IMR-90 (cell line): Measurements from ENCODE around the gene RHOBTB1. TPM values are rescaled to one million over a fixed set of nuclear protein-coding genes. Genes with fewer than 3 reads are reported as not detected.

ENCODE experiments used
- ATAC-seq: fragments of 200-7000 bp; cut with Tn5 transposase; 2 replicates; pipeline ENCODE4 v1.9.1; 2020; ENCODE audit warnings: low read depth, mild to moderate bottlenecking, moderate library complexity
- BruUV-seq: library from RNA; stranded (reverse); fragments of 400-500 nt; replicated peaks from 2 replicates; lab custom pipeline; 2021; lab: Mats Ljungman, UMichigan
- CTCF ChIA-PET: fragments of 300-600 bp; formaldehyde crosslinking; extraction: SDS; loops from one replicate; lab custom pipeline; 2021; ENCODE audit warnings: antibody characterized with exemption; lab: Yijun Ruan, JAX
- POLR2A ChIA-PET: fragments of 300-600 bp; sonication (Branson Sonifier 250); formaldehyde crosslinking; loops from one replicate; lab custom pipeline; 2022; ENCODE audit warnings: antibody characterized with exemption; ENCODE audit not compliant: unreplicated experiment; lab: Charles Lee
- DNase-seq: peaks from one replicate; pipeline ENCODE4 v3.0.0; 2013
- H2AFZ ChIP-seq: replicated peaks from 2 replicates; pipeline ENCODE3; 2013; ENCODE audit warnings: low read length, mild to moderate bottlenecking; ENCODE audit not compliant: poor library complexity
- H2AK5ac ChIP-seq: 2 replicates; pipeline ENCODE4 v1.6.1; 2013; ENCODE audit warnings: low read depth, low read length, inconsistent platforms
- H2AK9ac ChIP-seq: replicated peaks from 2 replicates; pipeline ENCODE3; 2013; ENCODE audit warnings: mild to moderate bottlenecking, low read depth, low read length, moderate library complexity; ENCODE audit not compliant: poor library complexity
- H2BK120ac ChIP-seq: 2 replicates; pipeline ENCODE4 v1.6.1; 2013; ENCODE audit warnings: low read depth, low read length, inconsistent platforms
- H2BK15ac ChIP-seq: 3 replicates; pipeline ENCODE4 v1.6.1; 2013; ENCODE audit warnings: low read depth, low read length, inconsistent platforms
- H2BK20ac ChIP-seq: 2 replicates; pipeline ENCODE4 v1.6.1; 2013; ENCODE audit warnings: low read depth, mild to moderate bottlenecking, inconsistent platforms, low read length, moderate library complexity
- H2BK5ac ChIP-seq: 2 replicates; pipeline ENCODE4 v1.6.1; 2013; ENCODE audit warnings: mild to moderate bottlenecking, low read depth, low read length, inconsistent platforms; ENCODE audit not compliant: poor library complexity, severe bottlenecking
- H3K14ac ChIP-seq: replicated peaks from 2 replicates; pipeline ENCODE4 v1.6.1; 2013; ENCODE audit warnings: low read depth, low read length, inconsistent platforms
- H3K18ac ChIP-seq: 2 replicates; pipeline ENCODE4 v1.6.1; 2013; ENCODE audit warnings: low read depth, low read length, control low read depth
- H3K23ac ChIP-seq: 2 replicates; pipeline ENCODE4 v1.6.1; 2013; ENCODE audit warnings: low read depth, low read length, inconsistent platforms
- H3K27ac ChIP-seq: 2 replicates; pipeline ENCODE4 v1.5.1; 2013; ENCODE audit warnings: mild to moderate bottlenecking, control low read depth, low read length; ENCODE audit not compliant: insufficient read depth
- H3K27me3 ChIP-seq: 2 replicates; pipeline ENCODE4 v1.6.1; 2013; ENCODE audit warnings: low read length; ENCODE audit not compliant: control insufficient read depth, insufficient read depth
- H3K36me3 ChIP-seq: 2 replicates; pipeline ENCODE4 v1.6.1; 2013; ENCODE audit warnings: low read length, mixed read lengths; ENCODE audit not compliant: control insufficient read depth, insufficient read depth
- H3K4ac ChIP-seq: 2 replicates; pipeline ENCODE4 v1.6.1; 2013; ENCODE audit warnings: low read depth, low read length, inconsistent platforms
- H3K4me1 ChIP-seq: 2 replicates; pipeline ENCODE4 v1.6.1; 2013; ENCODE audit warnings: low read length, mixed read lengths; ENCODE audit not compliant: control insufficient read depth, insufficient read depth
- H3K4me2 ChIP-seq: 2 replicates; pipeline ENCODE4 v1.6.1; 2013; ENCODE audit warnings: low read depth, mild to moderate bottlenecking, control low read depth, low read length, moderate library complexity
- H3K4me3 ChIP-seq: 2 replicates; pipeline ENCODE4 v1.5.1; 2013; ENCODE audit warnings: low read depth, mild to moderate bottlenecking, control low read depth, low read length, moderate library complexity; ENCODE audit not compliant: insufficient read depth
- H3K56ac ChIP-seq: 2 replicates; pipeline ENCODE4 v1.6.1; 2013; ENCODE audit warnings: low read length, inconsistent platforms; ENCODE audit not compliant: insufficient read depth; ENCODE audit errors: extremely low read depth
- H3K79me1 ChIP-seq, 2 experiments: 2 replicates each; pipeline ENCODE4 v1.6.1; 2013; ENCODE audit warnings: low read length in 2 of 2, inconsistent platforms in 1 of 2, low read depth in 1 of 2
- H3K9ac ChIP-seq: 2 replicates; pipeline ENCODE4 v1.6.1; 2013; ENCODE audit warnings: low read depth, low read length, control low read depth
- H3K9me1 ChIP-seq: 2 replicates; pipeline ENCODE4 v1.6.1; 2013; ENCODE audit warnings: low read length, inconsistent platforms; ENCODE audit not compliant: insufficient read depth
- H3K9me3 ChIP-seq: 2 replicates; pipeline ENCODE4 v1.6.1; 2013; ENCODE audit warnings: low read length; ENCODE audit not compliant: control insufficient read depth, insufficient read depth
- H4K20me1 ChIP-seq: 2 replicates; pipeline ENCODE4 v1.6.1; 2013; ENCODE audit warnings: low read length, inconsistent platforms; ENCODE audit not compliant: insufficient read depth
- H4K5ac ChIP-seq: 2 replicates; pipeline ENCODE4 v1.6.1; 2013; ENCODE audit warnings: mild to moderate bottlenecking, low read depth, low read length, control low read depth
- H4K8ac ChIP-seq, 2 experiments: 2 replicates each; pipeline ENCODE4 v1.6.1; 2013; ENCODE audit warnings: low read depth in 2 of 2, low read length in 2 of 2, control low read depth in 1 of 2, inconsistent platforms in 1 of 2
- H4K91ac ChIP-seq: 2 replicates; pipeline ENCODE4 v1.6.1; 2013; ENCODE audit warnings: low read depth, low read length, inconsistent platforms; ENCODE audit not compliant: insufficient read depth
- BHLHE40 ChIP-seq: fragments of 150-350 bp; IDR thresholded peaks from 2 replicates; pipeline ENCODE4 v1.6.1; 2016; ENCODE audit warnings: mild to moderate bottlenecking, low read depth, low read length
- ELK1 ChIP-seq: fragments of 150-350 bp; IDR thresholded peaks from 2 replicates; pipeline ENCODE4 v1.6.1; 2016; ENCODE audit warnings: low read depth, mild to moderate bottlenecking, low read length, moderate library complexity, borderline replicate concordance
- FOS ChIP-seq: fragments of 150-350 bp; IDR thresholded peaks from 2 replicates; pipeline ENCODE4 v1.6.1; 2016; ENCODE audit warnings: low read depth, low read length
- MAFK ChIP-seq: IDR thresholded peaks from 2 replicates; pipeline ENCODE4 v1.6.1; 2012; ENCODE audit warnings: low read depth, low read length, improper control_type of control experiment
- POLR2A ChIP-seq: IDR thresholded peaks from 2 replicates; pipeline ENCODE4 v1.6.1; 2012; ENCODE audit warnings: mild to moderate bottlenecking, low read depth, low read length
- USF2 ChIP-seq: fragments of 150-350 bp; IDR thresholded peaks from 2 replicates; pipeline ENCODE4 v1.6.1; 2017; ENCODE audit warnings: mild to moderate bottlenecking, antibody characterized with exemption, low read length, low read depth
- WGBS, 2 experiments: methylation state at CpG; one replicate each; pipeline versions ENCODE4 v1.1.5 to v1.1.7; 2013; ENCODE audit warnings: missing lambda C conversion rate in 2 of 2; ENCODE audit not compliant: insufficient read length in 1 of 2; ENCODE audit errors: extremely low coverage in 2 of 2; 5-methylcytosine and 5-hydroxymethylcytosine counted together
- dilution Hi-C: fragments of 300-500 bp; cut with HindIII; formaldehyde crosslinking; loops from one replicate; pipeline ENCODE4 v1.14.3; 2018; ENCODE audit warnings: low sequenced_read_pairs; ENCODE audit not compliant: unreplicated experiment
- in situ Hi-C: fragments of 300-500 bp; cut with MboI; formaldehyde crosslinking; loops from 3 replicates; pipeline ENCODE4 v1.14.3; 2019; ENCODE audit warnings: low sequenced_read_pairs, inconsistent platforms, mixed read lengths
- intact Hi-C: fragments of 100-400 bp; cut with micrococcal nuclease; formaldehyde crosslinking; loops from 2 replicates; pipeline ENCODE4 v1.10.0; 2022
- polyA plus RNA-seq, 3 experiments: library from polyadenylated mRNA; depleted of rRNA; stranded (reverse); fragments of >200 nt; gene quantifications; 2 replicates each; pipeline ENCODE4 v1.2.3, GENCODE V29; 2012; ENCODE audit warnings: low replicate concordance in 1 of 3
- total RNA-seq: library from RNA; depleted of rRNA; stranded (reverse); fragments of >200 nt; gene quantifications from 2 replicates; pipeline ENCODE4 v1.2.3, GENCODE V29; 2012

The RHOBTB1 gene
- total and polyA plus RNA-seq, 2 of the 4 experiments (the other 2 are of a cell fraction) = 8.9 to 15.2 TPM

GRCh38 chr10:60950300-60950699 is 6.3 kb upstream of the RHOBTB1 start:
- intact Hi-C loops (no loop called here), in situ Hi-C loops (no loop called here), dilution Hi-C loops (no loop called here)
- TF ChIP-seq BHLHE40 = no peak
- TF ChIP-seq MAFK = no peak
- TF ChIP-seq ELK1 = no peak
- no peak for TF ChIP-seq FOS
- TF ChIP-seq USF2 = no peak
- TF ChIP-seq POLR2A = no peak
- Histone ChIP-seq H2AK5ac (no peak overlapping the region), H2AK9ac (no peak overlapping the region), H3K56ac (no peak overlapping the region), H4K8ac (no peak overlapping the region), H3K4me2 (no peak overlapping the region), H3K4ac (no peak overlapping the region), H2BK5ac (no peak overlapping the region), H3K14ac (no peak overlapping the region), H3K9me1 (no peaks in the 10 kb centered on the region), H3K23ac (no peak overlapping the region), H2BK120ac (no peak overlapping the region), H3K9me3 (no peaks in the 10 kb centered on the region), H3K4me1 (peaks cover 3% of the 10 kb centered on the region), H2BK15ac (no peak overlapping the region), H4K20me1 (no peaks in the 10 kb centered on the region), H3K79me1 (peaks cover 0 to 3% of the 10 kb centered on the region in 2 experiments; a peak in 1 of 4 replicates), H4K5ac (no peak overlapping the region), H3K27me3 (no peaks in the 10 kb centered on the region), H3K4me3 (no peak overlapping the region), H2BK20ac (no peak overlapping the region), H4K91ac (no peak overlapping the region), H3K9ac (no peak overlapping the region), H3K27ac (no peak overlapping the region), H3K36me3 (no peaks in the 10 kb centered on the region; the same call in 1 of the 2 replicates), H2AFZ (no peak overlapping the region), H3K18ac (no peak overlapping the region)
- DNase-seq (no peak), ATAC-seq (no peak)
- no TSS peak for BruUV-seq
- ChIA-PET POLR2A (no interaction called here), CTCF (interaction anchor here (1.0 kb wide), 1 partner anchor 13 kb away, joined by 3 read pairs; no protein-coding TSS in a partner anchor)
- WGBS, 2 experiments = no CpG with 5 or more reads among the region's 3 CpGs
